Caco-2 (cell line): ENCODE data around the gene VSTM2L. TPM values are rescaled to one million over a fixed set of nuclear protein-coding genes. Genes with fewer than 3 reads are reported as not detected.

Experiments used
- BruUV-seq: library from RNA; stranded (reverse); fragments of 400-500 nt; replicated peaks from 2 replicates; lab custom pipeline; 2021; lab: Mats Ljungman, UMichigan
- CTCF ChIA-PET: fragments of 300-600 bp; sonication (Branson Sonifier 250); formaldehyde crosslinking; loops from one replicate; lab custom pipeline; 2022; ENCODE audit warnings: antibody characterized with exemption; lab: Charles Lee
- POLR2A ChIA-PET: fragments of 300-600 bp; sonication (Branson Sonifier 250); formaldehyde crosslinking; loops from one replicate; lab custom pipeline; 2022; ENCODE audit warnings: antibody characterized with exemption; lab: Charles Lee
- DNase-seq, 2 experiments: peaks; one replicate each; pipeline versions ENCODE4 v3.0.0 to v3.0.0-alpha.2; 2020 to 2022
- H3K27me3 ChIP-seq: replicated peaks from 2 replicates; pipeline ENCODE4 v1.6.0; 2011; ENCODE audit warnings: low read length; ENCODE audit not compliant: control insufficient read depth, insufficient read depth
- H3K36me3 ChIP-seq: 2 replicates; pipeline ENCODE4 v1.5.1; 2011; ENCODE audit warnings: low read length; ENCODE audit not compliant: control insufficient read depth, insufficient read depth
- H3K4me1 ChIP-seq: fragments of 250-450 bp; sonication (Bioruptor Pico); 2 replicates; pipeline ENCODE4 v1.5.1; 2020; ENCODE audit warnings: mild to moderate bottlenecking
- H3K4me3 ChIP-seq: 2 replicates; pipeline ENCODE4 v1.5.1; 2011; ENCODE audit warnings: low read depth, mild to moderate bottlenecking, control low read depth, low read length
- H3K9me3 ChIP-seq: fragments of 250-450 bp; sonication (Bioruptor Pico); 2 replicates; pipeline ENCODE4 v1.5.1; 2020; ENCODE audit warnings: mild to moderate bottlenecking, moderate library complexity
- H3K27ac Mint-ChIP-seq: one replicate; pipeline ENCODE4 v1.8.0; 2022; ENCODE audit warnings: mixed read lengths; ENCODE audit not compliant: unreplicated experiment
- H3K27me3 Mint-ChIP-seq: one replicate; pipeline ENCODE4 v1.8.0; 2022; ENCODE audit warnings: mixed read lengths; ENCODE audit not compliant: insufficient read depth, unreplicated experiment
- H3K36me3 Mint-ChIP-seq: one replicate; pipeline ENCODE4 v1.8.0; 2022; ENCODE audit warnings: mild to moderate bottlenecking, mixed read lengths; ENCODE audit not compliant: insufficient read depth, unreplicated experiment
- H3K4me1 Mint-ChIP-seq: one replicate; pipeline ENCODE4 v1.8.0; 2022; ENCODE audit warnings: low read depth, mixed read lengths; ENCODE audit not compliant: unreplicated experiment
- H3K4me3 Mint-ChIP-seq: one replicate; pipeline ENCODE4 v1.8.0; 2022; ENCODE audit warnings: mild to moderate bottlenecking, moderate library complexity, mixed read lengths; ENCODE audit not compliant: unreplicated experiment
- H3K9me3 Mint-ChIP-seq: one replicate; pipeline ENCODE4 v1.8.0; 2022; ENCODE audit warnings: mixed read lengths; ENCODE audit not compliant: unreplicated experiment
- CTCF ChIP-seq, 2 experiments: fragments of 200-600 bp in 1 of 2; IDR thresholded peaks; 1 replicate in 1 of 2; 2 replicates in 1 of 2; pipeline versions ENCODE4 v1.5.1 to v1.8.0; 2011 to 2022; ENCODE audit warnings: antibody characterized with exemption in 1 of 2, control low read depth in 1 of 2, inconsistent platforms in 1 of 2, low read depth in 1 of 2, low read length in 1 of 2, mild to moderate bottlenecking in 1 of 2, moderate library complexity in 1 of 2; ENCODE audit not compliant: insufficient read depth in 1 of 2, severe bottlenecking in 1 of 2, unreplicated experiment in 1 of 2
- intact Hi-C: fragments of 100-400 bp; cut with micrococcal nuclease; formaldehyde crosslinking; loops from one replicate; pipeline ENCODE4 v1.10.0; 2022; ENCODE audit not compliant: unreplicated experiment
- total RNA-seq: library from RNA; stranded (reverse); gene quantifications from 2 replicates; pipeline ENCODE4 v1.2.3, GENCODE V29; 2022

Gene VSTM2L
- total RNA-seq, 1 experiment from 2014 or later, result not detected

DNA sequence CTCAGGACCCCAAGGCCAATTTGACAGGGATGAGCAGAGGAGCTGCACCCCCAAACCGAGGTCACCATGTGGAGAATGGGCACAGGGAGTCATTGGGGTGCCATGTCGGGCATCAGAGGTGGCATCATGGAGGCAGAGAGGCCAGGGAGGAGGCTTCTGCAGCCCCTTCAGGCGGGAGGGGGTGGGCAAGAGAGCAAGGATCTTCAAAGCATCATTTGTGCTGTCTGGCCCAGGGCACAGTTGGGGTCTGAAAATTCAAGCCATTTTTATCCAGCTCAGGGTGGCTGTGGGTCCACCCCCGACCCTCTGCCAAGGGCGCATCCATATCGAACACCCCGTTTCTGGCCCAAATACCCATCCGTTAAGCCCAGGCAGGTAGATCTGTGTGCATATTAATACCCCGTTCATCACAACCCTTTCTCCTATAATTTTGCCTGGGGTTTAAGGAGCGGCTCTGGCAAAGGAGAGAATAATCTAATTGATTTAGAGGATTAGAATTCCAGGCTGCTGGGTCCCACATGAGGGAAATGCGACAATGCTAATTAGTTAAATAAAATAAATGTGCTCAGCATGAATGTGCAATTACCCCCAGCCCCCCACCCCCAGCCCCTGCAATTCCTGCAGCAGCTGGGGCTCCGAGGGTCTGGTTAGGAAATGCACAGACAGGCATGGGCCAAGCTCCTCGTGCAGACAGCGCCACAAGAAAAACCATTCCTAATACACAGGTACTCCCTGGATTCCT is 31.9 kb downstream of the VSTM2L start:
- Mint-ChIP-seq H3K27me3 (peaks cover 5% of the 10 kb centered on the region), H3K4me1 (no peaks in the 10 kb centered on the region), H3K9me3 (no peaks in the 10 kb centered on the region), H3K36me3 (no peaks in the 10 kb centered on the region), H3K27ac (no peak overlapping the region), H3K4me3 (no peak overlapping the region)
- Histone ChIP-seq H3K27me3 (no peaks in the 10 kb centered on the region), H3K4me1 (peaks cover 4% of the 10 kb centered on the region; the same call in 1 of the 2 replicates), H3K9me3 (no peaks in the 10 kb centered on the region), H3K36me3 (no peaks in the 10 kb centered on the region), H3K4me3 (no peak overlapping the region)
- intact Hi-C loops, result no loop called here
- CTCF ChIA-PET, result no interaction called here
- no TSS peak for BruUV-seq
- no peak for DNase-seq
- TF ChIP-seq CTCF (IDR thresholded peaks at IDR 0.05; ENCODE audit: insufficient read depth in 1 of 2, low read depth in 1 of 2, low read length in 1 of 2, severe bottlenecking in 1 of 2, unreplicated experiment in 1 of 2), result no peak
- POLR2A ChIA-PET, result no interaction called here

- no peaks in the 10 kb centered on the region for H3K36me3 ChIP-seq
- no peaks in the 10 kb centered on the region for H3K27me3 ChIP-seq
- intact Hi-C loops, result no loop called here
- Mint-ChIP-seq H3K4me1 (no peaks in the 10 kb centered on the region), H3K27me3 (peaks cover 5% of the 10 kb centered on the region), H3K9me3 (no peaks in the 10 kb centered on the region), H3K4me3 (no peak overlapping the region), H3K27ac (no peak overlapping the region), H3K36me3 (no peaks in the 10 kb centered on the region)
- H3K4me3 ChIP-seq, result no peak overlapping the region
- H3K4me1 ChIP-seq, result 0 out of 2 replicates have a peak, but pooled peaks cover 4% of the 10 kb centered on the region
- BruUV-seq, result no TSS peak
- no peak for DNase-seq
- CTCF ChIA-PET, result no interaction called here
- no peaks in the 10 kb centered on the region for H3K9me3 ChIP-seq
- POLR2A ChIA-PET, result no interaction called here
- TF ChIP-seq CTCF (IDR thresholded peaks at IDR 0.05; ENCODE audit: insufficient read depth in 1 of 2, low read depth in 1 of 2, low read length in 1 of 2, severe bottlenecking in 1 of 2, unreplicated experiment in 1 of 2), result no peak
Observed at GRCh38 chr20:37935435-37935834, 32.5 kb downstream of the VSTM2L start.

GRCh38 chr20:37936041-37936440 is 33.1 kb downstream of the VSTM2L start:
- Mint-ChIP-seq H3K4me3 (no peak overlapping the region), H3K9me3 (no peaks in the 10 kb centered on the region), H3K27ac (no peak overlapping the region), H3K36me3 (no peaks in the 10 kb centered on the region), H3K4me1 (no peaks in the 10 kb centered on the region), H3K27me3 (peaks cover 5% of the 10 kb centered on the region)
- H3K4me1 ChIP-seq, result 0 out of 2 replicates have a peak, but pooled peaks cover 4% of the 10 kb centered on the region
- ChIA-PET POLR2A (no interaction called here), CTCF (no interaction called here)
- intact Hi-C loops, result no loop called here
- no peaks in the 10 kb centered on the region for H3K36me3 ChIP-seq
- no peaks in the 10 kb centered on the region for H3K9me3 ChIP-seq
- no peak for TF ChIP-seq CTCF (IDR thresholded peaks at IDR 0.05; ENCODE audit: insufficient read depth in 1 of 2, low read depth in 1 of 2, low read length in 1 of 2, severe bottlenecking in 1 of 2, unreplicated experiment in 1 of 2)
- no peaks in the 10 kb centered on the region for H3K27me3 ChIP-seq
- H3K4me3 ChIP-seq, result no peak overlapping the region
- no peak for DNase-seq
- BruUV-seq, result no TSS peak
